ENCODE results near the gene PGAP2. TPM values are rescaled to one million over a fixed set of nuclear protein-coding genes. Genes with fewer than 3 reads are reported as not detected.
"Not testable (repeated sequence)": the region's sequence is repeated elsewhere in the genome, so short reads cannot be mapped to it uniquely, and the experiment has no call there.

PGAP2 gene
- polyA plus RNA-seq, 3 donors = 37.3 to 38.6 (median 38.6) TPM

DNA sequence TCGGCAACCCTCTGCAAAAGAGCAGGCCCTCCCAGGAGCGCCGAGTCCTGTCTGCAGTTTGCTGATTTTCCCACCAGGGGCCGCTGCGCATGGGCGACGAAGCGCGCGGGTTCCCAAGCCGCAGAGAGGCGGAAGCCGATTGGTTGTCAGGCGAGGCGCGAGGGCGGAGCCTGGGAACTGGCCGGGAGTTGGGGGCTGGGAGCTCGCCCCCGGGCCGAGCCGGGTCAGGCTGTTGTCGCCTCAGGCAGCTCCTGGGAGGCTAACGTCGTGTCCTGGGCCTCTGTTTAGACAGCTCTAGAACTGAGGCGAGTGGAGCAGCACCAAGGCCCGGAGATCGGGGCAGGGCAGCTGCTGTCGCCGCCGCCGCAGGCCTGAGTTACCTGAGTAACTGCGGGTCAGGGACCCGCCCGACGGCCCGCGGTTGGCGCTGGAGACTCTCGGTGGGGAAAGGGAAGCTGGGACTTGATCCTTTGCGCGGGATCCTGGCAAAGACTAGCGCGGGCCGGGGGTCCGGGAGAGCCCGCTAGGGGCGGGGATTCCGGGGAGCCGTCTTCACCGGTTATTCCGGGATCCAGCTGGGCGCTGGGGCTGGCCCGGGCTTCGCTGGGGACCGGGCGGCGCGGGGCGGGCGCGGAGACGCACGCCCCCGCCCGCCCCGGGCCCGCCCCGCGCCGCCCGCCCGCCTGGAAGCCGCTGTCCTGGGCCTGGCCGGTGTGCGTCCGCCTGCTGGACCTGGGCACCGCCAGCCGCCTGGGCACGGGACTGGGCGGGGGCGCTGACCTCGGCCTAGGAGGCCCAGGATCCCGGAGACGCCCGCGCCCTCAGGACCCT is 46.8 kb downstream of the PGAP2 start, which contains the start of gene STIM1:
Gene STIM1, plus strand, starts transcription at position 688 of the 831 bp plus-strand sequence. CDS start 607 bp downstream, outside the sequence.
- DNase-seq (ENCODE audit: low read depth in 3 of 3, low spot score in 2 of 3) = peak; percentile 88 to 89 (median 88)

DNA sequence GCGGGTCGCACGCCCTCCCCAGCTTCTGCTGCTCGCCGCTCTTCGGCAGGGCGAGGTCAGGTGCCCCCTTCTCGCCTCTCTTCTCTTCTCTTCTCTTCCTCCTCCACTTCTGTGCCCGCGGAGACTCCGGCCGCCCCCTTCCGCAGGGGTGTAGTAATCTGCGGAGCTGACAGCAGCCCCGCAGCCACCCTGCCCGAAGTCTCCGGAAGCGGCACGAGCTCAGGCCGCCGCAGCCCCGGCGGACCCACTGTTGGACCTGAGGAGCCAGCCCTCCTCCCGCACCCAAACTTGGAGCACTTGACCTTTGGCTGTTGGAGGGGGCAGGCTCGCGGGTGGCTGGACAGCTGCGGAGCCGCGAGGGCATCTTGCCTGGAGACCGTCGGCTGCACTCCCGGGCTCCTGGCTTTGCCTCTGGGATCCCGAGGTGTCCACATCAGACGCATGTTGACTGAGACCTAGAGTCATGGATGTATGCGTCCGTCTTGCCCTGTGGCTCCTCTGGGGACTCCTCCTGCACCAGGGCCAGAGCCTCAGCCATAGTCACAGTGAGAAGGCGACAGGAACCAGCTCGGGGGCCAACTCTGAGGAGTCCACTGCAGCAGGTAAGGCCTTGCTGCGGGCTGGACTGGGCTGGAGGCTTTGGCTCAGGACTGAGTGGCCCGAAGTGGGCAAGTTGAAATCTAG is 47.6 kb downstream of the PGAP2 start:
- no peak for DNase-seq (ENCODE audit: low read depth in 3 of 3, low spot score in 2 of 3)

DNA sequence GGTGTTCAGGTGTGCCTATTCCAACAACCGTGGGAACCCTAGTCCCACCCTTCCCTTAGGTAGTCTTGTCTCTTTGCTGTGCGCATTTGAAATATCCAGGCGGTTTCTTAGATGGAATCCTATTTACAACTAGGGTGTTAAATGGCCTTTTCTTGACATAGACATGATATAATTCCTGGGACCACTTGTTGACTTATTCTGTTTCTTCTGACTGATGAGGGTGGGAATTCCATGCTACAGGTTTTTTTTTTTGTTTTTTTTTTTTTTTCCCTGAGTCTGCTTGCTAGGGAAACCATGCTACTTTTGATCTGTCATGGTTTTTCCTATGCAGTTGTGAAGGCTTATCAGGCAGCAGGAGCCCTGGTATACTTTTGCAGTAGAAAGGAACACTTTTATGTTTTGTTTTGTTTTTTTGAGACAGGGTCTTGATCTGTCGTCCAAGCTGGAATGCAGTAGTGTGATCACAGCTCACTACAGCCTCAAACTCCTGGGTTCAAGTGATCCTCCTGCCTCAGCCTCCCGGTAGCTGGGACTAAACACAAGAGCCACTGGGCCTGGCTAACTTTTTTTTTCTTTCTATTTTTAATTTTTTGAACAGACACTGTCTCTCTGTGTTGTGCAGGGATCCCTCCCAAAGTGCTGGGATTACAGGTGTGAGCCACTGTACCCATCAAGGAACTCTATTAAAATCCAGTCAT is 48.6 kb downstream of the PGAP2 start:
- no peak for DNase-seq (ENCODE audit: low read depth in 3 of 3, low spot score in 2 of 3)

DNA sequence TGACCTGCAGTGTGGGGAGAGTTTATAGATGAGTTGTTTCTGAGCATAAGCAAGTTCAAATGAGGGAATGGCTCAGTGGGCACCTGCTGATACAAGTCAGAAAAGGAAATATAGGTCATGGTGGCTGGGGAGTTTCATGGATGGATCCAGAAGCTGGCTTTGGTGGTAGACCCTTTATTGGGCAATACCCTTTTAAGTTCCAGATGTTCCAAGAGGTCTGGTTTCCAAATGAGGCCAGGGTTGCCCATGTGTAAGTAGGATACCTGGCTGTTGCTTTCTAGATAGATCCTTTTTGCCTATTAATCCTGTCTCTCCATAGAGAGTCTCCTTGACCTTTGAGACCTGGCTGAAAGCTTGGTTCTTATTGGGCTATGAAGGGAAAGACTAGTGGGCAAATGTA is 49.3 kb downstream of the PGAP2 start:
- DNase-seq (ENCODE audit: low read depth in 3 of 3, low spot score in 2 of 3) = no peak

DNA sequence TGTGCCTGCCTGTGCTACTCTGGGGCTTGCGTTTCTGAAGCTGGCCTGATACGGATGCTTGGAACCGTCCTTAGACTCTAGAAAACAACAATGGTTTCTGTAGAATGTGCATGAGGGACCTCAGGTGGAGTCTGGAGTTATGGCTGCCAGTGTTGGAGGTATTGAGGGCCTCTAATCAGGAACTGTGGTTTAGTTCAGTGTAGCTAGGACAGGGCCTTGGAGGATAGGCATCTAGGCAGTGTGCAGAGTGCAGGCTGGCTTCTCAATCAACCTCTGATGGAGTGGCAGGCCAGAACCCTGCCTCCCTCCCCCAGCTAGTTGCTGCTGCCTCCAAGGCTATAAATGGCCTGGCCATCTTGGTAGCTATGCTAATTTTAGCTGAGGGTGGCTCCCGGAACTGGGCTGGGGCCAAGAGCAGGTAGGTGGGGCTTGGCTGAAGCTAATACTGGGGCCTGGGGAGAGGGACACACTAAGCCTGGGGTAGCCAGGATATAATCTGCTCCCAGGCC is 51.1 kb downstream of the PGAP2 start:
- no peak for DNase-seq (ENCODE audit: low read depth in 3 of 3, low spot score in 2 of 3)

DNA sequence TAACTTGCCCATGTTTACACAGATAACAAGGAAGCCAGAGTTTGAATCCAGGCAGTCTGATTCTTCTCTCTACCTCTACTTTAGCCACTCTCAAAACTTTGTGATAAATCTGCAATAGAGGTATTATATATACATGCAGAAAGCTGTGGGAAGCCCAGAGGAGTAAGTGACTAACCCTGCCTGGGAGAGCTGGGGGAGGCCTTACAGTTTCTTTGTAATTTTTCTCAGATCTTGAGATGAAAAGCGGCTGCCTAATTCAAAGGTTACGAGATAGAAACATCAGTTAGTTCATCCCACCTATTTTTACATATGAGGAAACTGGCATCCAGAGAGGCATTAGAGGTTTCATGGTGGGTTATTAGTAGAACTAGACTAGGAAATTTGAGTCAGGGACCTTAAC is 52.0 kb downstream of the PGAP2 start:
- DNase-seq (ENCODE audit: low read depth in 3 of 3, low spot score in 2 of 3) = no peak

DNA sequence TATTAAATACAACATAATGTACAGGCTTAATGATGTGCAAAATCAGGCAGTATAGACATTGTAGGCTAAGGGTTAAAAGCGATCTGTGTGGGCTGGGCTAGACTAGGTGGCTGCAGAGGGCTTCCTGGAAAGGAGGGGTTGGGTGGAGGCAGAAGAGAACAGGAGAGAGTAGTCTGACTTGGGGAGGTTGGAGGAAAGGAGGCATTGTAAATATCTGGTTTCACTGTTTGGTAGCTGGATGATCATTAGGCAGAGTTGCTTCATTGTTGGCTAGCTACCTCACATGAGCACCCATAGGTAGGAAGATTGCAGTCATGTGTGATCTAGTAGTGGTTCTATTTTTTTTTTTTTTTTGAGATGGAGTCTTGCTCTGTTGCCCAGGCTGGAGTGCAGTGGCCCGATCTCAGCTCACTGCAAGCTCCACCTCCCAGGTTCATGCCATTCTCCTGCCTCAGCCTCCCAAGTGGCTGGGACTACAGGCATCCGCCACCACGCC is 52.6 kb downstream of the PGAP2 start:
- DNase-seq (ENCODE audit: low read depth in 3 of 3, low spot score in 2 of 3) = not testable (repeated sequence)

DNA sequence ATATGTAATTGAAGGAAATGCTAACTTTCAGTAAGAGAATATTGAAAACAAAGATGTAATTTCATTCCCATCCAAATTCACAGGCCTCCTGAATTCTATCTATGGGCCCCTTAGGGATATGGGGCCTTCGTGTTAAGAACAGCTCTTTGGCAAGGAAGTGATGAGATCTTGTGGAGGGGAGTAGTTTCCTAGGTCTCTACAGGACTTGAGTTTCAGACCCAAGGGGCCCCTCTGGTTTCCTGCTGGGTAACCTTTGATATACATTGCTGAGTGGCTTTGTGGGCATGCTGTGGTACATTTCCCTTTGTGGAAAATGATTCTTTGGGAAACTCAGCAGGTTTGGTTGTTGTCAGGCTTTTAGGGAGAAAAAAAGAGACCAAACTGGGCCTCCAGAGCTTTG is 53.3 kb downstream of the PGAP2 start:
- no peak for DNase-seq (ENCODE audit: low read depth in 3 of 3, low spot score in 2 of 3)

DNA sequence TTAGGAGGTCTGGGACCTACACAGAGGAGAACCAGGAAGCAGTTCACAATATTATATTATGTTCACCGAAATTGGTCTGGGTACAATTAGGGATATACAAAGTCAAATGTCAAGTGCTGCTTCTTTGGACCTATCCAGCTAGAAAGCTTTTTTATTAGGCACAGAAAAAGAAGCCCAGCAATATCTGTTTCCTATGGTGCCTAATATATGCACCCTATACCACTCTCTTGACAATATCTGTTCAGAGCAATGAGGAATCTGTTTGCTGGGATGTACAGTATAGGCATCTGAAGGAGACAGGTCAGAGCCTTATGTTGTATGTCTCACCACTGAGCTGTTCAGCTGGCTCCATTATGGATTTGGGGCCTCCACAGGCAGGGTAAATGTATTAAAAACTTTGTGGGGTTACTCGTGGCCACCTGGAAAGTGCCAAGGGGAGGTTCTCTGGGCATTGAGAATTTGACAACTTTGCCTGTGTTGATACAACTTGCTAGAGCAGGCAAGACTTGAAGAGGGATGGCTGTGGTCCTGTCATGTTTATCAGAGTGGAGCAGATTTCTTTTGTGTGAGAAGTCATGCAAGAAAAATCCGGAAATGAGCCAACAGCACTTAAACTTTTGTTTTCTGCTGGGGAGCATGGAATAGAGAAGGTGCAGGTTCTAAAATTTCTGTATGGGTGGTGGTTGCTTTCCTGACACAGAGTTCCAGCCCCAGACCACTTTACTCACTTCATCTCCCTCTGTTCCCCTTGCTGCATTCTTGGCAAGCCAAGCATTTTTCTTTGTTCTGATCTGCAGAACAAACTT is 57.2 kb downstream of the PGAP2 start:
- DNase-seq (ENCODE audit: low read depth in 3 of 3, low spot score in 2 of 3) = no peak

DNA sequence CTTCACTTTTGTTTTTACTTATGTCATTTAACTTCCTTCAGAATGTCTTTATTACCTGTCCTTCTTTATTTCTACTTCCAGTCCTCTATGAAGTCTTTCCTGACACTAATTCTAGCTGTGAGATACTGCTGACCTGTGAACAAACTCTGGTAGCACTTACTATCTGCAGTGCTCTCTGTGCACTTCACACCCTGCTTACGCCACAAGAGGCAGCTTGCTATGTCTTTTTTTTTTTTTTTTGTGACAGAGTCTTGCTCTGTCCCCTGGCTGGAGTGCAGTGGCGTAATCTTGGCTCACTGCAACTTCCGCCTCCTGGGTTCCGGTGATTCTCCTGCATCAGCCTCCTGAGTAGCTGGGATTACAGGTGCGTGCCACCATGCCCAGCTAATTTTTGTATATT is 57.8 kb downstream of the PGAP2 start:
- DNase-seq (ENCODE audit: low read depth in 3 of 3, low spot score in 2 of 3) = no peak

DNA sequence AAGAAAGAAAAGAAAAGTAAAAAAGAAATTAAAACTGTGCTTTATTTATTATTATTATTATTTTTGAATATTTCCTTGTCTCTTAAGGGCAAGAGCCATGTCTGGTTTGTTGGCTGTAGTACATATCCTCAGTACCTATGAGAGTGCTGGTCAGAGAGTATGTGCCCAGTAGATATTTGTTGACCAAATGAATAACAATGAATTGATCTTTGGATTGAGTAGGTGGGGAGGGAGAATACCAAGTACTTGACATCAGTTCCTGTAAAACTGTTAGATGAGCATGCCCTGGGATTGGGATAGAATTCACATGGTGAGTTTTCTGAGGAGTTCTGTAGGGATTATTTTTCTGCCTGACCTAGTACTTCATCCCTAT is 58.5 kb downstream of the PGAP2 start:
- no peak for DNase-seq (ENCODE audit: low read depth in 3 of 3, low spot score in 2 of 3)

DNA sequence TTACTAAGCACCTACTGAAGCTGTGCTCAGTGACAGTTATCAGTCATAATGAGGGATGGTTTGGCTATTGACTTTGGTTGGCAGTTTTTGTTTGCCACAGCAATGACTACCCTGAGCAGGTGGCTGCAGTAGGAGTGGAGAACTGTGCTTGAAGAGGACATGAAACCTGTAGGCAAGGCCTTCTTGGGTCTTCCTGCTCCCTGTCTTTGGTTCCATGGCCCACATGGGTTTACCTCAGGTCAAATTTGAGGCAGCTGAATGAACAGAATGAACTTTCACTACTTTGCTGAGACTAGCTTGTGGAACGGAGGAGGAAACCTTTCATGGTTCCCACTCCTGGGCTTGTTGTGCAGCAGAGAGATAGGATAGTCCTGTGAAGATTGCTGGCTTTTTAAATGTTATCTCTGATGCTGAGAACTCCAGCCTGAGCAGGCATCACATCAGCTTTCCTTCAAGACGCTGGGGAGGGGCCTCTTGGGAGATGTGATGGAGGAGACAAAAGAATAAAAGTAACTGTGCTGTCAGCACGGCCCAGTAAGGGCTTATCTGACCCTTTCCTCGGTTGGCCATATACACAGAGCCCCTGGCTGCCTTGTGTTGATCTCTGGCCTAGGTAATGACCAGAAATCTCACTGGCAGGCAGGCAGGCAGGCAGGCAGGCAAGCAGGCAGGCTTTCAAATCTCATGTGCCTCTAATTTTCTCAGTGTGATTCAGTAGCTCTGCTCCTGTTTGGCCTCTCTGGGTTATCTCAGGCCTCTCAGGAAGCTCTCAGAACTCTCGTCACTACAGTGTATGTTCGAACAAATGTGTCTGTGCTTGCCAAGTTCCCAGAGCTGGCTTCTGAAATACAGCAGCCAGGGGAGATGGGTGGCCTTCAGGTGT is 59.1 kb downstream of the PGAP2 start:
- no peak for DNase-seq (ENCODE audit: low read depth in 3 of 3, low spot score in 2 of 3)

DNA sequence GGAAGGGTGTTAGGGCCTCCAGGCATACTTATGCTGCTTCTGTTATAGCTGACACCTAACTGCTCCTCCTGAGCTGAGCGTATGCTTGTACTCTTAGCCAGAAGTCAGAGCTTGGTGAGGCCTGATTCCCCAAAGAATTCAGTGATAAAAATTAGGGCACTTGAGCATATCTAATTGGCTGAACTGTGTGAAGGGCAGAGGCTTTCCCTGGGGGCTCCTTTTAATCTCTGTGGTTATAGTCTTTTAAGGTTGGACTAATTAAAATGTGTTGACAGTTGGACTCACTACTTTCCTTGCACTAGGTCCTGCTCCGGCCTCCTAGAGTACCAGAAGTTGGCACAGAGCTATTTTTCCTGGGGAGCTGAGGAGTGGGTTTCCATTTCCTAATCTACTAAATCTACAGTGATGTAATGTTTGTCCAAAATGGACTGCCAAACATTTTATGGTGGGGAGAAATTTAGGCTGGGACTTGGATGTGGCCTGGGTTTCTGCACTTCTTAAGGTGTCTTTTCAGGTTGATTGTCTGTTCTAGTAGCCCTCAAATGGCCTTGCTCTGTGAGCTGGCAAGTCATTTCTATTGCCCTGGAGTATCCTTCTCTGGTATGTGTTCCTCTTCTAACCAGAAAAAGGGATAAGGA is 65.5 kb downstream of the PGAP2 start:
- no peak for DNase-seq (ENCODE audit: low read depth in 3 of 3, low spot score in 2 of 3)

Other genes with a start within 250 kb of the PGAP2 start
- 1 to 10 TPM; 2.3 to 3.3 (median 3.3) TPM for gene ART5, start 166.6 kb upstream of the PGAP2 start, polyA plus RNA-seq (ENCODE audit: insufficient read length in 3 of 3)
- not detected for gene ART1, start 163.4 kb upstream of the PGAP2 start, polyA plus RNA-seq (ENCODE audit: insufficient read length in 3 of 3)
- 1 to 10 TPM; 1.2 to 1.4 (median 1.3) TPM for gene CHRNA10, start 137.2 kb upstream of the PGAP2 start, polyA plus RNA-seq (ENCODE audit: insufficient read length in 3 of 3)
- gene NUP98, start 11.0 kb upstream of the PGAP2 start, polyA plus RNA-seq (ENCODE audit: insufficient read length in 3 of 3) = 10 to 100 TPM; 58.2 to 62.6 (median 59.2) TPM
- 10 to 100 TPM; 21.4 to 26.6 (median 22.4) TPM for gene RHOG, start 32.4 kb downstream of the PGAP2 start, polyA plus RNA-seq (ENCODE audit: insufficient read length in 3 of 3)
- 10 to 100 TPM; 33.1 to 35.1 (median 34.2) TPM for gene STIM1, start 47.1 kb downstream of the PGAP2 start, polyA plus RNA-seq (ENCODE audit: insufficient read length in 3 of 3)